CD4-positive, alpha-beta T cell treated with Interleukin-2 at 100 ng/mL for 4 hours (primary cell): ENCODE data around the gene UNC119B.
"Not testable (repeated sequence)": the region's sequence is repeated elsewhere in the genome, so short reads cannot be mapped to it uniquely, and the experiment has no call there.

Source experiments
- DNase-seq: peaks from one replicate; pipeline ENCODE4 v3.0.0-alpha.2; 2020; ENCODE audit warnings: low spot score

Gene UNC119B

GRCh38 chr12:120719496-120720233 is 9.4 kb downstream of the UNC119B start:
- DNase-seq: no peak

- DNase-seq: no peak
Observed at GRCh38 chr12:120720234-120720986, 10.2 kb downstream of the UNC119B start.

- no peak for DNase-seq
Observed at GRCh38 chr12:120720987-120721801, 10.9 kb downstream of the UNC119B start.

- DNase-seq: no peak
Observed at GRCh38 chr12:120721866-120722265, 11.6 kb downstream of the UNC119B start.

- DNase-seq: no peak
Observed at GRCh38 chr12:120722784-120723183, 12.5 kb downstream of the UNC119B start.

GRCh38 chr12:120724720-120725119 is 14.5 kb downstream of the UNC119B start:
- DNase-seq: no peak

- DNase-seq: no peak
Observed at GRCh38 chr12:120725151-120725658, 14.9 kb downstream of the UNC119B start.

- peak; percentile 86 for DNase-seq
Observed at GRCh38 chr12:120725659-120726509, 15.6 kb downstream of the UNC119B start, which contains the start of gene ACADS. Gene ACADS, plus strand, starts transcription at chr12:120725826. Its CDS starts 60 bp downstream, at chr12:120725886.

GRCh38 chr12:120726510-120726793 is 16.2 kb downstream of the UNC119B start:
- no peak for DNase-seq

GRCh38 chr12:120726961-120727360 is 16.7 kb downstream of the UNC119B start:
- no peak for DNase-seq

- DNase-seq: not testable (repeated sequence)
Observed at GRCh38 chr12:120732198-120732597, 21.9 kb downstream of the UNC119B start.

GRCh38 chr12:120733574-120733973 is 23.3 kb downstream of the UNC119B start:
- DNase-seq: no peak

GRCh38 chr12:120734210-120734609 is 24.0 kb downstream of the UNC119B start:
- no peak for DNase-seq

- no peak for DNase-seq
Observed at GRCh38 chr12:120735181-120735580, 24.9 kb downstream of the UNC119B start.

GRCh38 chr12:120736404-120737331 is 26.4 kb downstream of the UNC119B start:
- DNase-seq: no peak

- no peak for DNase-seq
Observed at GRCh38 chr12:120737557-120738251, 27.4 kb downstream of the UNC119B start.

- no peak for DNase-seq
Observed at GRCh38 chr12:120738252-120739030, 28.2 kb downstream of the UNC119B start.

- DNase-seq: no peak
Observed at GRCh38 chr12:120739031-120739762, 28.9 kb downstream of the UNC119B start.
